IMR-90 (cell line): ENCODE results near the gene MALRD1. TPM values are rescaled to one million over a fixed set of nuclear protein-coding genes. Genes with fewer than 3 reads are reported as not detected.

Source experiments
- ATAC-seq: fragments of 200-7000 bp; cut with Tn5 transposase; 2 replicates; pipeline ENCODE4 v1.9.1; 2020; ENCODE audit warnings: low read depth, mild to moderate bottlenecking, moderate library complexity
- BruUV-seq: library from RNA; stranded (reverse); fragments of 400-500 nt; replicated peaks from 2 replicates; lab custom pipeline; 2021; lab: Mats Ljungman, UMichigan
- CTCF ChIA-PET: fragments of 300-600 bp; formaldehyde crosslinking; extraction: SDS; loops from one replicate; lab custom pipeline; 2021; ENCODE audit warnings: antibody characterized with exemption; lab: Yijun Ruan, JAX
- POLR2A ChIA-PET: fragments of 300-600 bp; sonication (Branson Sonifier 250); formaldehyde crosslinking; loops from one replicate; lab custom pipeline; 2022; ENCODE audit warnings: antibody characterized with exemption; ENCODE audit not compliant: unreplicated experiment; lab: Charles Lee
- DNase-seq: peaks from one replicate; pipeline ENCODE4 v3.0.0; 2013
- H2AFZ ChIP-seq: replicated peaks from 2 replicates; pipeline ENCODE3; 2013; ENCODE audit warnings: low read length, mild to moderate bottlenecking; ENCODE audit not compliant: poor library complexity
- H2AK5ac ChIP-seq: 2 replicates; pipeline ENCODE4 v1.6.1; 2013; ENCODE audit warnings: low read depth, low read length, inconsistent platforms
- H2AK9ac ChIP-seq: replicated peaks from 2 replicates; pipeline ENCODE3; 2013; ENCODE audit warnings: mild to moderate bottlenecking, low read depth, low read length, moderate library complexity; ENCODE audit not compliant: poor library complexity
- H2BK120ac ChIP-seq: 2 replicates; pipeline ENCODE4 v1.6.1; 2013; ENCODE audit warnings: low read depth, low read length, inconsistent platforms
- H2BK15ac ChIP-seq: 3 replicates; pipeline ENCODE4 v1.6.1; 2013; ENCODE audit warnings: low read depth, low read length, inconsistent platforms
- H2BK20ac ChIP-seq: 2 replicates; pipeline ENCODE4 v1.6.1; 2013; ENCODE audit warnings: low read depth, mild to moderate bottlenecking, inconsistent platforms, low read length, moderate library complexity
- H2BK5ac ChIP-seq: 2 replicates; pipeline ENCODE4 v1.6.1; 2013; ENCODE audit warnings: mild to moderate bottlenecking, low read depth, low read length, inconsistent platforms; ENCODE audit not compliant: poor library complexity, severe bottlenecking
- H3K14ac ChIP-seq: replicated peaks from 2 replicates; pipeline ENCODE4 v1.6.1; 2013; ENCODE audit warnings: low read depth, low read length, inconsistent platforms
- H3K18ac ChIP-seq: 2 replicates; pipeline ENCODE4 v1.6.1; 2013; ENCODE audit warnings: low read depth, low read length, control low read depth
- H3K23ac ChIP-seq: 2 replicates; pipeline ENCODE4 v1.6.1; 2013; ENCODE audit warnings: low read depth, low read length, inconsistent platforms
- H3K27ac ChIP-seq: 2 replicates; pipeline ENCODE4 v1.5.1; 2013; ENCODE audit warnings: mild to moderate bottlenecking, control low read depth, low read length; ENCODE audit not compliant: insufficient read depth
- H3K27me3 ChIP-seq: 2 replicates; pipeline ENCODE4 v1.6.1; 2013; ENCODE audit warnings: low read length; ENCODE audit not compliant: control insufficient read depth, insufficient read depth
- H3K36me3 ChIP-seq: 2 replicates; pipeline ENCODE4 v1.6.1; 2013; ENCODE audit warnings: low read length, mixed read lengths; ENCODE audit not compliant: control insufficient read depth, insufficient read depth
- H3K4ac ChIP-seq: 2 replicates; pipeline ENCODE4 v1.6.1; 2013; ENCODE audit warnings: low read depth, low read length, inconsistent platforms
- H3K4me1 ChIP-seq: 2 replicates; pipeline ENCODE4 v1.6.1; 2013; ENCODE audit warnings: low read length, mixed read lengths; ENCODE audit not compliant: control insufficient read depth, insufficient read depth
- H3K4me2 ChIP-seq: 2 replicates; pipeline ENCODE4 v1.6.1; 2013; ENCODE audit warnings: low read depth, mild to moderate bottlenecking, control low read depth, low read length, moderate library complexity
- H3K4me3 ChIP-seq: 2 replicates; pipeline ENCODE4 v1.5.1; 2013; ENCODE audit warnings: low read depth, mild to moderate bottlenecking, control low read depth, low read length, moderate library complexity; ENCODE audit not compliant: insufficient read depth
- H3K56ac ChIP-seq: 2 replicates; pipeline ENCODE4 v1.6.1; 2013; ENCODE audit warnings: low read length, inconsistent platforms; ENCODE audit not compliant: insufficient read depth; ENCODE audit errors: extremely low read depth
- H3K79me1 ChIP-seq, 2 experiments: 2 replicates each; pipeline ENCODE4 v1.6.1; 2013; ENCODE audit warnings: low read length in 2 of 2, inconsistent platforms in 1 of 2, low read depth in 1 of 2
- H3K9ac ChIP-seq: 2 replicates; pipeline ENCODE4 v1.6.1; 2013; ENCODE audit warnings: low read depth, low read length, control low read depth
- H3K9me1 ChIP-seq: 2 replicates; pipeline ENCODE4 v1.6.1; 2013; ENCODE audit warnings: low read length, inconsistent platforms; ENCODE audit not compliant: insufficient read depth
- H3K9me3 ChIP-seq: 2 replicates; pipeline ENCODE4 v1.6.1; 2013; ENCODE audit warnings: low read length; ENCODE audit not compliant: control insufficient read depth, insufficient read depth
- H4K20me1 ChIP-seq: 2 replicates; pipeline ENCODE4 v1.6.1; 2013; ENCODE audit warnings: low read length, inconsistent platforms; ENCODE audit not compliant: insufficient read depth
- H4K5ac ChIP-seq: 2 replicates; pipeline ENCODE4 v1.6.1; 2013; ENCODE audit warnings: mild to moderate bottlenecking, low read depth, low read length, control low read depth
- H4K8ac ChIP-seq, 2 experiments: 2 replicates each; pipeline ENCODE4 v1.6.1; 2013; ENCODE audit warnings: low read depth in 2 of 2, low read length in 2 of 2, control low read depth in 1 of 2, inconsistent platforms in 1 of 2
- H4K91ac ChIP-seq: 2 replicates; pipeline ENCODE4 v1.6.1; 2013; ENCODE audit warnings: low read depth, low read length, inconsistent platforms; ENCODE audit not compliant: insufficient read depth
- BHLHE40 ChIP-seq: fragments of 150-350 bp; IDR thresholded peaks from 2 replicates; pipeline ENCODE4 v1.6.1; 2016; ENCODE audit warnings: mild to moderate bottlenecking, low read depth, low read length
- CEBPB ChIP-seq: IDR thresholded peaks from 2 replicates; pipeline ENCODE4 v1.6.1; 2012; ENCODE audit warnings: low read depth, low read length, improper control_type of control experiment
- WGBS, 2 experiments: methylation state at CpG; one replicate each; pipeline versions ENCODE4 v1.1.5 to v1.1.7; 2013; ENCODE audit warnings: missing lambda C conversion rate in 2 of 2; ENCODE audit not compliant: insufficient read length in 1 of 2; ENCODE audit errors: extremely low coverage in 2 of 2; 5-methylcytosine and 5-hydroxymethylcytosine counted together
- dilution Hi-C: fragments of 300-500 bp; cut with HindIII; formaldehyde crosslinking; loops from one replicate; pipeline ENCODE4 v1.14.3; 2018; ENCODE audit warnings: low sequenced_read_pairs; ENCODE audit not compliant: unreplicated experiment
- in situ Hi-C: fragments of 300-500 bp; cut with MboI; formaldehyde crosslinking; loops from 3 replicates; pipeline ENCODE4 v1.14.3; 2019; ENCODE audit warnings: low sequenced_read_pairs, inconsistent platforms, mixed read lengths
- intact Hi-C: fragments of 100-400 bp; cut with micrococcal nuclease; formaldehyde crosslinking; loops from 2 replicates; pipeline ENCODE4 v1.10.0; 2022
- polyA plus RNA-seq, 3 experiments: library from polyadenylated mRNA; depleted of rRNA; stranded (reverse); fragments of >200 nt; gene quantifications; 2 replicates each; pipeline ENCODE4 v1.2.3, GENCODE V29; 2012; ENCODE audit warnings: low replicate concordance in 1 of 3
- total RNA-seq: library from RNA; depleted of rRNA; stranded (reverse); fragments of >200 nt; gene quantifications from 2 replicates; pipeline ENCODE4 v1.2.3, GENCODE V29; 2012

Gene MALRD1
- total and polyA plus RNA-seq, 2 of the 4 experiments (the other 2 are of a cell fraction) = 0.34 to 1.1 TPM

- no peak overlapping the region for H2BK5ac ChIP-seq
These were observed 420.9 kb downstream of the MALRD1 start for GRCh38 chr10:19469521-19469920.

More at GRCh38 chr10:19469521-19469920, 420.9 kb downstream of the MALRD1 start:
- Histone ChIP-seq H3K14ac (no peak overlapping the region), H3K27ac (no peak overlapping the region), H3K23ac (no peak overlapping the region), H3K4me1 (no peaks in the 10 kb centered on the region), H2AK9ac (no peak overlapping the region), H2AFZ (no peak overlapping the region), H3K9ac (no peak overlapping the region), H3K27me3 (no peaks in the 10 kb centered on the region), H2BK20ac (no peak overlapping the region), H3K36me3 (no peaks in the 10 kb centered on the region), H3K9me1 (no peaks in the 10 kb centered on the region), H3K9me3 (no peaks in the 10 kb centered on the region), H2AK5ac (no peak overlapping the region), H3K18ac (no peak overlapping the region), H4K20me1 (no peaks in the 10 kb centered on the region), H4K91ac (no peak overlapping the region), H4K5ac (no peak overlapping the region), H3K4me3 (no peak overlapping the region), H3K56ac (no peak overlapping the region), H2BK15ac (no peak overlapping the region), H4K8ac (no peak overlapping the region), H2BK120ac (no peak overlapping the region), H3K4ac (no peak overlapping the region), H3K79me1 (no peaks in the 10 kb centered on the region), H3K4me2 (no peak overlapping the region)
- ChIA-PET POLR2A (no interaction called here), CTCF (no interaction called here)
- DNase-seq = no peak
- dilution Hi-C loops = no loop called here
- intact Hi-C loops = no loop called here
- in situ Hi-C loops = no loop called here
- no CpG with 5 or more reads among the region's 1 CpG for WGBS, 2 experiments
- no peak for ATAC-seq
- TF ChIP-seq CEBPB = 0 out of 2 replicates have a peak, but pooled peaks have one; percentile 8
- TF ChIP-seq BHLHE40 = no peak
- no TSS peak for BruUV-seq
